HG03095 (cell line): ENCODE data around the gene RPA1.

Experiments
- ATAC-seq: cut with Tn5 transposase; IDR thresholded peaks from one replicate; pipeline ENCODE4 v1.9.1; 2021; ENCODE audit warnings: moderate library complexity; ENCODE audit not compliant: unreplicated experiment

RPA1 gene

GRCh38 chr17:1939981-1940809 lies 110.4 kb downstream of the RPA1 start:
- no peak for ATAC-seq

GRCh38 chr17:1940810-1941185 lies 111.0 kb downstream of the RPA1 start:
- ATAC-seq = no peak

- ATAC-seq = no peak
Measured at GRCh38 chr17:1941272-1942065, 111.7 kb downstream of the RPA1 start.

DNA sequence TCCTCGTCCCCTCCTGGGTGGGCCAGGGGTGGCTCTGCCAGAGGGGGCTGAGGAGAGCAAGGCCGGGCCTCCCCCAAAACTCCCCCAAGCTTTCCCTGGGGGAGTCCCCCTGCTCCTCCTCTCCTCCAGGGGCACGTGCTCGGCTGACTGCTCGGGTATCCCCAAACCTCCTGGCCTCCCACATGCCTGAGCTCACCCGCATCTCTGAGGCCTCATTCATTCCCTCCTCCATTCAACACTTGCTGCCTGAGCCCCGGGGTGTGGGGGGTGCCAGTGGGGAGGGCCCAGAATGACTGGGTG lies 112.2 kb downstream of the RPA1 start:
- ATAC-seq = no peak

DNA sequence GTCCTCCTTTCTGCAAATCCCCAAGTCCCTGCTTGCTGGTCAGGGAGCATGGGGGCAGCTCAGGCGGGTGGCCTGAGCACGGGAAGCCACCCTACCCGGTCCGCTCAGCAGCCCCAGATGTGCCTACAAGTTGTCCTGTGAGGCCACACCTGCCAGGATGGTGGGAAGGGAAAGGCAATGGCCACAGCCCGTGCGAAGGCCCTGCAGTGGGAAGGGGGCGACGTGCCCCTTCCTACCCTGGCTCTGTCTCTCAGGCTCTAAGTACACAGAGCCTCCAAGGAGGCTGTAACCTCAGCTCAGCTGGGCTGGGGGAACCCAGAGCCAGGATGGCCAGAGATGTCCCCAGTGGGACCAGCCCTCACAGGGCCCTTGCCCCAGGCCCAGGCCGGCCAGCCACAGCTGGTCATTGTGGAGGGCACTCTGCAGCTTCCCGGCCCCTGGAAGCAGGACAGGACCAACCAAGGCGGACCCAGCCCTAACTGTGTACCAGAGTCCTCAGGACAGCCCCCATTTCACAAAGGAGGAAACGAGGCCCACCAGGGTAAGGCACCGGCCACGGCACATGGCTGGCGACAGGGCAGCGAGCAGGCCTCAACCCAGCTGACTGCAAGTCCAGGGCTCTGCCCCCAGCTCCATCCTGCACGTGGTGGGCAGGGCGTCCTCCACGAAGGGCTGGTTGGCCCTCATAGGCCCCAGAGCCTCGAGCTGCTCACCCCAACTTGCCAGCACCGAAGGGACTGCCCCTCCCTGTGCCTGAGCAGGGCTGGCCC lies 113.0 kb downstream of the RPA1 start:
- no peak for ATAC-seq

DNA sequence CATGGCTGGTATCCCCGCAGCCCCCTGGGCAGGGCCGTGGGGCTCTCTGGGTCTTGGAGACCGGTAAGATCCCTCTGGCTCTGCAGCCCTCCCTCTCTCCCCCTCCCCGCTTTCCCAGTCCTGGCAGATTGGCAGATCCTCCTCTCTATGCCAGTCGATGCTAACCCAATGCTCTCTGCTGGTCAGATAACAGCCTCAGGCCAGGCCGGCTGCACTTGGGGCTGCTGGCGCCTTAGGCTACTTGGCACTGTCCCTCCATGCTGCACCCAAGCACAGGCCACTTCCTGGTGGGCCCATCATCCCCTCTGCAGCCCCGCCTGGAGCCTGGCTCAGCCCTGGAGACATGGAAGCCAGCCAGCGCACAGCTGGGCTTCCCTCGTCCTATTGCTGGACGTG lies 113.6 kb downstream of the RPA1 start:
- no peak for ATAC-seq

GRCh38 chr17:1945621-1946020 lies 115.8 kb downstream of the RPA1 start:
- no peak for ATAC-seq

DNA sequence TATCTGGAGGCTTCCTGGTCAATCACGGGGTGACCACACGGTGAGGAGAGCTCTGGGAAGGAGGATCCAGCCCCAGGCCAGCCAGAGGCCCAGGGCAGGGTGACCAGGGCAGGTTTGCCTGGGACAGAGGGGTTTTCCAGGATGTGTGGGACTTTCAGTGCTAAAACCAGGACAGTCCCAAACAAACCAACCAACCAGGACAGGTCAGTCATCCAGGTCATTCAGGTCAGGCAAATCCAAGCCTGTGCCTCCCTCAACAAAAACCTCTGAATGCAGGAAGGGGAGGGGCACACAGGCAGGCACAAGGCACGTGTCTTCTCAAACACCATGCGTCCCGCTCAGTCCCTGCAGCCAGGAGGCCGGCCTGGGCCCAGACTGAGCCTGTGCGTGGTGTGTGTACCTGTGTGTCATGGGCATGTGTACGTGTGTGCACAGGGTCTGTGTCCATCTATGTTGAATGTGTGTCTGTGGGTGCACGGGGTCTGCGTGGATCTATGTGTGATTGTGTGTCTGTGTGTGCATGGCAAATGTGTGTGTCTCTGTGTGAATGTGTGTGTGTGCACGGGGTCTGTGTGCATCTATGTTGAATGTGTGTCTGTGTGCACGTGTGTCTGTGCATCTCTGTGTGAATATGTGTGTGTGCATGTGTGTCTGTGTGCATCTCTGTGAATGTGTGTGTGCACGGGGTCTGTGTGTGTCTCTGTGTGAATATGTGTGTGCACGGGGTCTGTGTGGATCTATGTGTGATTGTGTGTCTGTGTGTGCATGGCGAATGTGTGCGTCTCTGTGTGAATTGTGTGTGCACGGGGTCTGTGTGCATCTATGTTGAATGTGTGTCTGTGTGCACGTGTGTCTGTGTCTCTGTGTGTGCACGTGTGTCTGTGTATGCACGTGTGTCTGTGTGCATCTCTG lies 116.5 kb downstream of the RPA1 start:
- ATAC-seq = no peak

DNA sequence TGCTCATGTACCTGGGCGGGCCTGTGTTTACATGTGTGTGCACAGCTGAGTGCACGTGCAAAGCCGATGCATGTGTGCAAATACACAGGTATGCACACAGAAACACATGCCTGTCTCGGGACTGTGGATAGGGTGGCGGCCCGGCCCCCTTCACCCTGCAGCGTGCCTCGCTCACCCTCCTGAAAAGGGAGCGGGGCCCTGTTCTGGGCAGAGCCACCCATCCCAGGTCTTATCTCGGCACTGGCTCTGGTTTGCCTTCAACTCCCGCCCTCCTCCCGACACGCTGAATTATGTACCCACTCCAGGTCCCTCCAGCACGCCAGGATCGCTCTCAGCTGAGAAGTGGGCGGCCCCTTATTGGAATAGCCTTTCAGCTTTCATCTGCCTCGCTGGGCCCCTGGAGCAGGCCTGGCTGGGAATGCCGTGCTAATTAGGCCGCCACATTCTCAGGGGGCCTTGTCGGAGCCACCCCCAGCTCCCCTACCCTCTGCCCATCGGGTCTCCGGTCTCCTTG lies 117.5 kb downstream of the RPA1 start:
- ATAC-seq = no peak

GRCh38 chr17:1947743-1948516 lies 118.1 kb downstream of the RPA1 start:
- no peak for ATAC-seq

- ATAC-seq = no peak
Measured at GRCh38 chr17:1948517-1948825, 118.7 kb downstream of the RPA1 start.
